GM15510 (cell line): ENCODE results near the gene CHI3L1.

ENCODE experiments used
- POLR2A ChIP-seq: IDR thresholded peaks from 3 replicates; pipeline ENCODE4 v1.6.1; 2011; ENCODE audit warnings: borderline replicate concordance; ENCODE audit not compliant: insufficient read length; ENCODE audit errors: extremely low read depth

Gene CHI3L1

GRCh38 chr1:203145321-203146041, 41.0 kb downstream of the CHI3L1 start:
- no peak for TF ChIP-seq POLR2A

GRCh38 chr1:203144661-203145060, 41.8 kb downstream of the CHI3L1 start:
- TF ChIP-seq POLR2A = no peak

GRCh38 chr1:203143641-203144040, 42.9 kb downstream of the CHI3L1 start:
- TF ChIP-seq POLR2A = no peak

GRCh38 chr1:203142684-203143408, 43.7 kb downstream of the CHI3L1 start:
- TF ChIP-seq POLR2A = no peak

GRCh38 chr1:203142124-203142523, 44.4 kb downstream of the CHI3L1 start:
- no peak for TF ChIP-seq POLR2A

GRCh38 chr1:203140743-203141520, 45.6 kb downstream of the CHI3L1 start:
- no peak for TF ChIP-seq POLR2A

- no peak for TF ChIP-seq POLR2A
These were observed 46.5 kb downstream of the CHI3L1 start for GRCh38 chr1:203139976-203140475.

GRCh38 chr1:203138066-203138465, 48.4 kb downstream of the CHI3L1 start:
- TF ChIP-seq POLR2A = no peak

GRCh38 chr1:203137324-203137723, 49.2 kb downstream of the CHI3L1 start:
- TF ChIP-seq POLR2A = no peak

GRCh38 chr1:203136409-203137042, 50.0 kb downstream of the CHI3L1 start:
- no peak for TF ChIP-seq POLR2A

- TF ChIP-seq POLR2A = no peak
These were observed 50.7 kb downstream of the CHI3L1 start for GRCh38 chr1:203135636-203136305.

- TF ChIP-seq POLR2A = no peak
These were observed 52.4 kb downstream of the CHI3L1 start for GRCh38 chr1:203133970-203134725.

- TF ChIP-seq POLR2A = no peak
These were observed 54.8 kb downstream of the CHI3L1 start for GRCh38 chr1:203131548-203132200.
